Stimulated activated CD4-positive, alpha-beta T cell treated with anti-CD3 and anti-CD28 coated beads, Interleukin-2, amount 100 ng/mL, for 4 hours (primary cell): Measurements from ENCODE around the gene ETFRF1.

Experiments
- DNase-seq: peaks from one replicate; pipeline ENCODE4 v3.0.0-alpha.2; 2020; ENCODE audit warnings: low read depth

The ETFRF1 gene

GRCh38 chr12:25213338-25213737 is 18.3 kb downstream of the ETFRF1 start:
- DNase-seq = no peak

GRCh38 chr12:25236190-25236589 is 41.2 kb downstream of the ETFRF1 start:
- no peak for DNase-seq

- DNase-seq = no peak
Measured at GRCh38 chr12:25236626-25237025, 41.6 kb downstream of the ETFRF1 start.

GRCh38 chr12:25241167-25242020 is 46.4 kb downstream of the ETFRF1 start:
- peak; percentile 6 for DNase-seq

GRCh38 chr12:25242981-25243679 is 48.1 kb downstream of the ETFRF1 start:
- no peak for DNase-seq

GRCh38 chr12:25243680-25243990 is 48.6 kb downstream of the ETFRF1 start:
- DNase-seq = no peak

GRCh38 chr12:25245491-25245890 is 50.5 kb downstream of the ETFRF1 start:
- no peak for DNase-seq

- no peak for DNase-seq
Measured at GRCh38 chr12:25248137-25248536, 53.1 kb downstream of the ETFRF1 start.

GRCh38 chr12:25248732-25249131 is 53.7 kb downstream of the ETFRF1 start:
- no peak for DNase-seq

- DNase-seq = peak; percentile 14
Measured at GRCh38 chr12:25249931-25250738, 55.1 kb downstream of the ETFRF1 start.

- peak; percentile 90 for DNase-seq
Measured at GRCh38 chr12:25250744-25251730, 56.0 kb downstream of the ETFRF1 start, which contains the start of gene KRAS. Gene KRAS, minus strand, starts transcription at chr12:25250929.

GRCh38 chr12:25251769-25252168 is 56.7 kb downstream of the ETFRF1 start:
- no peak for DNase-seq

GRCh38 chr12:25252946-25253345 is 57.9 kb downstream of the ETFRF1 start:
- DNase-seq = no peak

- no peak for DNase-seq
Measured at GRCh38 chr12:25253371-25254068, 58.5 kb downstream of the ETFRF1 start.

GRCh38 chr12:25254271-25254880 is 59.3 kb downstream of the ETFRF1 start:
- DNase-seq = no peak
